CD4-positive, alpha-beta T cell treated with Interleukin-10 for 1 hour (primary cell): ENCODE results near the gene CCDC85B.

Source experiments
- DNase-seq: peaks from one replicate; pipeline ENCODE4 v3.0.0-alpha.2; 2020

Gene CCDC85B

DNA sequence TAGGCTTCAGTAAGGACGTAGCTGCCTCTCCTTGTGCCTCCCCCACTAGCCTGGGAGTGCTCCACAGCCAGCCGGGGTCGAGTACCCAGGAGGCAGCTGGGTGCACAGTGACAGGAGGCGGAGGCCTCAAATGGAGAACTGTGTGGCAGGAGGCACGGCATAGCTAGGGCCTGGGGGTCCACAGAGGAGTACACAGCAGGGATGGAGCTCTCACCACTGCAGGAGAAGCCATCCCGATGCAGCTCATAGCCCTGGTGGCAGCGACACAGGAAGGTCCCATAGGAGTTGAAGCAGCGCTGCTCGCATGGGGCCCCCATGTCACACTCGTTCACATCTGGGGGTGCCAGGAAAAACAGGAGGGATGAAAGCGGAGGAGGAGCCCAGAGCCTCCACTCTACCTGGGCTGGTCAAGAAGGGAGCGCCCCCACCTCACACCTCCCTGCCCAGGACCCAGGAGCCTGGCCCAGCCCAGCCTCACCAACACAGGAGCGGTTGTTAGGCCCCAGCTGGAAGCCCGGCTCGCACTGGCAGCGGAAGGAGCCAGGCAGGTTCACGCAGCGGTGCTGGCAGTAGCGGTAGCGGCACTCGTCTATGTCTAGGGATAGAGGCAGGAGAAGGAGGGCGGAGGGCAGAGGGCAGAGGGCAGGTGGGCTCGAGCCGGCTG lies 20.7 kb upstream of the CCDC85B start:
- no peak for DNase-seq

- DNase-seq: no peak
Measured at GRCh38 chr11:65870307-65870658, 20.2 kb upstream of the CCDC85B start.

- no peak for DNase-seq
Measured at GRCh38 chr11:65870706-65871681, 19.5 kb upstream of the CCDC85B start.

DNA sequence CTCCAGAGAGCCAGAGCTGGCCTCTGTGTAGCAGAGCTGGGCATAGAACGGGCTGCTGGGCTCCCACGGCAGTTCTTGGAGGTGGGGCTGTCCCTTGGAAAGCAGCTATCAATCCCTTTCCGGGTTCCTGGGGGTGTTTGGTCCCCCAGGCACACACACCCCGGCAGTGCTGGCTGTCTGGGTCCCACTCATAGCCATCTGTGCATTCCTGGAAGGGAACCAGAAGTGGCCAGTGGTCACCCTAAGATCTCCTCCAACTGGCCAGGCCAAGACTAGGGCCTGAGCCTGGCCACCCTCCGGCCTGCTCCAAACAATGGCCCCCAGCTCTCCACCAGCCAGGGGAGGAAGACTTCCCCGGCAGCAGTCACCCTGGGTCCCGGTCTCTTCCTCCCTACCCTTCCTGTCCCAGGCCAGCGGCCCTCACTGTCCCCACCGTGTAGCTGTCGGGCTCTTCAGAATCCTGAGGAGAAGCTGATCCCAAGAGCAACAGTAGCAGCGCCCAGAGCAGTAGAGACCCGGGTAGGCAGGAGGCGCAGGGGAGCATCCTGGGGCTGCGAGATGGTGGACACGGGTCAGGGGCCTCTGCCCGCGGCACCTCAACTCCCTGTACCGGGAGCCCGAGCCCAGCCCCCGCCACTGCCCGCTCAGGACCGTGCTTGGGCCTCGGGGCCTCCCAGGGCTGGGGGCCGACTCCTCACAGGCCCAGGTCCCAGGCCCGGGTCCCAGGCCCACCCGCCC lies 18.5 kb upstream of the CCDC85B start:
- DNase-seq: no peak

- no peak for DNase-seq
Measured at GRCh38 chr11:65872586-65873317, 17.7 kb upstream of the CCDC85B start, which contains the start of gene EFEMP2. Gene EFEMP2, minus strand, starts transcription at chr11:65872800. Its CDS starts 446 bp downstream, at chr11:65872354.

DNA sequence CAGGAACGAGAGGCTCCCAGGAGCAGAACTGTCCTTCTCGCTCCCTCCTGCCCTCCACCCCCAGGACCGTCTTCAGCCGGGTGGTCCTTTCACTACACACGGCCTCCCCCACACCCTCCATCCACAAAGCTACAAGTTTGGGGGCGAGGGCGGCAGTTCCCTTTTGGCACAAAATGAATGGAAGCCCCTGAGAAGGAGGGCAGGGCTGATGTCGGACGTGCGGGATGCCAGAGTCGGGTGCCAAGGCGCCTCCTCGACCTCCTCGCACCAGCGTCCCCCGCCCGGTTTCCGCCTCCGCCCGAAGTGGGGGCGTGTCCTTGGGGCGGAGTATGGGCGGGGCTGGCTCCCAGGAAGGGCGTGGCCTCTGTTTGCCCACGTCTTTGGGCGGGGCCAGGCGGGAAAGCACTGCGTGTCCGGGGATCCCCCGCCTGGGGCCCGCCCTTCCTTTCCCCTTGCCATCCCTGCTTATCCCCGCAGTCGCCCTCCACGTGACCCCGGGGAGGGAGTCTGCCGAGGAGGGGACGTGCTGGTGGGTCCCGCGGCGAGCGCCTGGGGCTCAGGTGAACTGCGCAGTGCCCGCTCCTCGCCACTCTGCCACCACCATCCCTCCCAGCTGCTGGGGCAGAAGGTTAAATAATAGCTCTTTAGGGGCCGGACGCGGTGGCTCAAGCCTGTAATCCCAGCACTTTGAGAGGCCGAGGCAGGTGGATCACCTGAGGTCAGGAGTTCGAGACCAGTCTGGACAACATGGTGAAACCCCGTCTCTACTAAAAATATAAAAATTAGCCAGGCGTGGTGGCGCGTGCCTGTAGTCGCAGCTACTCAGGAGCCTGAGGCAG lies 16.9 kb upstream of the CCDC85B start:
- DNase-seq: peak; percentile 98

GRCh38 chr11:65879617-65880016 lies 10.9 kb upstream of the CCDC85B start, which contains the start of gene CTSW:
Gene CTSW, plus strand, starts transcription at chr11:65879837. Its CDS starts 18 bp downstream, at chr11:65879855.
- DNase-seq: peak; percentile 65

DNA sequence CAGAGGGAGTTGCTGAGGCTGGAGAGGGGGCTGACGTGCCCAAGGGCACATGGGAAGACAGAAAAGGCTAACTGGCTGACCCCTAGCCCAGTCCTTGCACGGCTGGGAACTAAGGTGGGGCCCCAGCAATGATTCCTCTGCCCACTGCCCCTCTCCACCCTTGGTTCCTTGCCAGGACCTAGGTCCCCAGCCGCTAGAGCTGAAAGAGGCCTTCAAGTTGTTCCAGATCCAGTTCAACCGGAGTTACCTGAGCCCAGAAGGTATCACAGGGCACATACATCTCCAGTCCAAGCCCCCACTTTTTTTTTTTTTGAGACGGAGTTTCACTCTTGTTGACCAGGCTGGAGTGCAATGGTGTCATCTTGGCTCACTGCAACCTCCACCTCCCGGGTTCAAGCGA lies 10.4 kb upstream of the CCDC85B start:
- no peak for DNase-seq

- DNase-seq: no peak
Measured at GRCh38 chr11:65880844-65881421, 9.5 kb upstream of the CCDC85B start.

DNA sequence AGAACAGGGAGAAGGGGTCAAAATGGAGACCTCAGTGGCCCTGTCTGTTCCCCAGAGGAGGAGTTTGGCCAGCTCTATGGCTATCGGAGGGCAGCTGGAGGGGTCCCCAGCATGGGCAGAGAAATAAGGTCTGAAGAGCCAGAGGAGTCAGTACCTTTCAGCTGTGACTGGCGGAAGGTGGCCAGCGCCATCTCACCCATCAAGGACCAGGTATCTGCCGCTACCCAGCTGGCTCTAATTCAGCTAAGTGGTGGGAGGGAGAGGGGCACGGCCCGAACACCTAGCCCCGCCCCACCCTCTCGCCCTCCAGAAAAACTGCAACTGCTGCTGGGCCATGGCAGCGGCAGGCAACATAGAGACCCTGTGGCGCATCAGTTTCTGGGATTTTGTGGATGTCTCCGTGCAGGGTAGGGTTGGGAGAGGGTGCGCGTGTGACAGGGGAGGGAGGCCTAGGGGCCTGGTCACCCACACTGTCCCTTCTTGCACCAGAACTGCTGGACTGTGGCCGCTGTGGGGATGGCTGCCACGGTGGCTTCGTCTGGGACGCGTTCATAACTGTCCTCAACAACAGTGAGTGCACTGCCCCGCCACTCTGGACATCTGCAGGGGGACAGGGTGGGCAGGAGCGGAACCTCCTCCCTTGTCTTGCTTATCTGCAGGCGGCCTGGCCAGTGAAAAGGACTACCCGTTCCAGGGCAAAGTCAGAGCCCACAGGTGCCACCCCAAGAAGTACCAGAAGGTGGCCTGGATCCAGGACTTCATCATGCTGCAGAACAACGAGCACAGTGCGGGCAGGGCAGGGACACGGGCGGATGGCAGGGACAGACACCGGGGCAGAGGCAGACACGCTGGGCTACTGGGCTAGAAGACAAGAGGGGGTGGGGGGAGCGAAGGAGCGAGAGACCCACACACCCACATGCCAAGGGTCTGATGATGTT lies 8.1 kb upstream of the CCDC85B start:
- DNase-seq: no peak

DNA sequence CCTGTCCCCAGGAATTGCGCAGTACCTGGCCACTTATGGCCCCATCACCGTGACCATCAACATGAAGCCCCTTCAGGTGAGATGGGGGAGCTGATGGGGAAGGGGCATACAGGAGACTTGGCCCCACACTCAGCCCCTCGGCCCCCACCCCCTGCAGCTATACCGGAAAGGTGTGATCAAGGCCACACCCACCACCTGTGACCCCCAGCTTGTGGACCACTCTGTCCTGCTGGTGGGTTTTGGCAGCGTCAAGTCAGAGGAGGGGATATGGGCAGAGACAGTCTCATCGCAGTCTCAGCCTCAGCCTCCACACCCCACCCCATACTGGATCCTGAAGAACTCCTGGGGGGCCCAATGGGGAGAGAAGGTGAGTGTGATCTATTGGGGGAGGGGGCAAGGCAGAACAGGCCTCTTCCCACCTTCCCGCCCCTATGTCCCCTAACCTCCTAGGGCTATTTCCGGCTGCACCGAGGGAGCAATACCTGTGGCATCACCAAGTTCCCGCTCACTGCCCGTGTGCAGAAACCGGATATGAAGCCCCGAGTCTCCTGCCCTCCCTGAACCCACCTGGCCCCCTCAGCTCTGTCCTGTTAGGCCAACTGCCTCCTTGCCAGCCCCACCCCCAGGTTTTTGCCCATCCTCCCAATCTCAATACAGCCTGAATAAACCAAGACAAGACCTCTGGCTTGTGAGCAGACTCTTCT lies 7.3 kb upstream of the CCDC85B start:
- DNase-seq: no peak

DNA sequence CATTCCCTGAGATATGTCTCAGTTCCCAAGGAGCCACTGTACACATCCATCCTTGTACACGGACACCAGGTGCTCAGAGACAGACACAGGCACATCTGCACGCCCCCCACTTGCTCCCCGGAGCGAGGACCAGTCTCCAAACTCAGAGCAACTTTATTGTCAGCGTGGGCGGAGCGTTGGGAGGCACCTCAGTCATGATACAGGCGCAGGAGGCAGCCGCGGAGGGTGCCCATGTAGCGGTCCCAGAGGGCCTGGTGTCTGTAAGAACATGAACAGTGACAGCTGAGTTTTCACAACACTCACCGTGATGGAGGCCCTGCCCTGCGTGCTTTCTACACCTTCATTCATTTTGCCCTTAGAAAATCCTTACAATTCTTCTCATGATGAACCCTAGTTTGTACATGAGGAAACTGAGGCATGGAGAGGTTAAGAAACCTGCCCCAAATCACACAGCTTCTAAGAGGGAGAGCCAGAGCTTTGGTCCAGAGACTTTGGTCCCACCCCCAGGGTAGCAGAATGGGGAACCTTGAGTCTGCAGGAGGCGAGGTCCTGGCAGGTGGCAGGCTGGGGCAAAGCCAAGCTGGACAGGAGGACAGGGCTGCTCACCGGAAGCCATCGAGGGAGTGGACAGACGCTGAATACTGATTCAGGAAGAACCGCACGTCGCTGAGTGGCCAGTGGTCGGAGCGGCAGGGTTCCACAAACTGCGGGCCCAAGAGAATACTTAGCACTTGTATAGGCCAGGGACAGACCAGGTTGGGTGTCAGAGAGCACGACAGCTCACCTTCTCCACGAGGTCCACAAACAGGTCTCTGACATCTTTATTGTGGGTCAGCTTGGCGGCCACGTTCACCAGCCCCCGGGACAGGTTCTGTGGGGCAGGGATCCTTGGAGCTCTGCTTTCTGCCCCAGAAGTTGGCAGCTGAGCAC lies 6.4 kb upstream of the CCDC85B start:
- DNase-seq: no peak

DNA sequence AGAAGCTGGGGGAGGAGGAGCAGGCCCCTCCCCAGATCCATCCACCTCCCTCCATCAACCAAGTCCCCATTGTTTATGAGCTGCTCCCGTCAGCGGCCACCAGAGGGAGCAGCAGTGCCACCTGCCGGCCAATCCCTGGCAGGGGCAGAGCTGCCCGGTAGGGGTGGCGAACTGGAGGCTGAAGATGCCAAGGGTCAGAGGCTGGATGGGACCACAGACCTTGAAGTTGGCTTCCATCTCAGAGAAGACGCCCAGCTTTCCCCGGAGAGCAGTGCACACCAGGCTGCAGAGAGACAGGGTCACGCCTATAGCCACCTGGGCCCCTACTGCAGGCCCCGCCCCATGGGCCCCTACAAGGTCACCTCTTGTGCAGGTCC lies 5.8 kb upstream of the CCDC85B start:
- DNase-seq: peak; percentile 87

GRCh38 chr11:65885231-65885630 lies 5.2 kb upstream of the CCDC85B start:
- DNase-seq: no peak

DNA sequence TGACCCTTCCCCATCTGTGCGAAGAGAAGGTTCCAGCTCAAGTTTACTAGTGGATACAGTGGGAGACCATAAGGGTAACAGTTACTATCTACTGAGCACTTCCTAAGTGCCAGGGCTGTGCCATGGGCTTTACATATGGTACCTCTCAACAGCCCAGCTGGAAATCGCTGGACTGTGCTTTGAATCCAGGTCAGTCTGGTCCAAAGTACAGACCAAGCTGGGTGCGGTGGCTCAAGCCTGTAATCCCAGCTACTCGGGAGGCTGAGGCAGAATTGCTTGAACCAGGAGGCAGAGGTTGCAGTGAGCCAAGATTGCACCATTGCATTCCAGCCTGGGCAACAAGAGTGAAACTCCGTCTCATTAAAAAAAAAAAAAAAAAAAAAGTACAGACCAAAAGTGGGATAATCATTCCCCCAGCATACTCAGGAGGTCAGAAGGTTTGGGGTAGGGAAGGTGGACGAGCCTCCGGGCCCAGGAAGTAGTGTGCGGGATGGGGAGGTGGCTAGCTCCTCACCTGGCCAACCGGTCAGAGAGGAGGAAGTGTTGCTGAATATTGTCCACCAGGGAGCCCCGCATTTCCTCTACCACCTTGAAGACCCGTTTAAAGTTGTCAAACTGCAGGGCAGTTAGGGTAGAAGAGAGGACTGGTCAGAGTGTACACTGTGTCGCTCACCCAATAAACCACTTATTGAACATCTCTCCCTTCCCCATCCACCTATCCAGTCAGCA lies 4.5 kb upstream of the CCDC85B start:
- DNase-seq: no peak

DNA sequence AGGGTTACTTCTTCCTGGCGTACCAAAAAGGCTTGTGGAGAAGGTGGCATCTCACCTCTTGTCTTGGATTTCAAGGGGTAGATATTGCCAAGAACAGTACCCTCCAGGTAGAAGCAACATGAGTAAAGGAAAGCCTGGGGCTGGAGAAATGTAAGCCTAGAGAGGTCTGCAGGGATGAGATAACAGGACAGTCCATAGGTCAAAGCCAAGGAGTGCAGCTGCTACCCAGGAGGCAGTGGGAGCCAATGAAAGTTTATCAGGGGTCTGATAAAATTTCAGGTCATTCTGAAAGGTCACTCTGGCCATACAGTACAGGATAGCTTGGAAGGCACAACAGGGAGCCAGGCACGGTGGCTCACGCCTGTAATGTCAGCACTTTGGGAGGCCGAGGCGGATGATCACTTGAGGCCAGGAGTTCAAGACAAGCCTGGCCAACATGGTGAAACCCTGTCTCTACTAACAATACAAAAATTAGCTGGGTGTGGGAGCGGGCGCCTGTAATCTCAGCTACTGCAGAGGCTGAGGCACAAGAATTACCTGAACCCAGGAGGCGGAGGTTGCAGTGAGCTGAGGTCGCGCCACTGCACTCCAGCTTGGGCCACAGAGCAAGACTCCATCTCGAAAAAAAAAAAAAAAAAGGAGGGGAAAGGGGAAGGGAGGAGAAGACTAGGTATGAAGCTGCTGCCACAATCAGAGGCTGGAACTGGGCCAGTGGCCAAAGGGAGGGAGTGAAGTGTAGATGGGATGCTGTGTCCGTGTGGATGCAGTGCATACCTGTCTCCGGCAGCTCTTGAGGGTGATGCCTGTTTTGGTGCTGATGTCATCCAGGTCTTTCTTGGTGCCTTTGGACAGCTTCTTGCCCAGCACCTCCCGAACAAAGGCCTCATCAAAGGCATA lies 3.4 kb upstream of the CCDC85B start:
- DNase-seq: no peak
